ENCODE results near the gene SAMMSON. TPM values are rescaled to one million over a fixed set of nuclear protein-coding genes. Genes with fewer than 3 reads are reported as not detected.
A peak's percentile ranks its signal among the peaks of the same experiment; 100 is the strongest.

The SAMMSON gene
- polyA plus RNA-seq, 3 donors: not detected

GRCh38 chr3:70065696-70066253 is 66.2 kb downstream of the SAMMSON start:
- Mint-ChIP-seq H3K4me3 (no peak overlapping the region), H3K27me3 (ENCODE audit: low read depth in 3 of 3) (peaks cover 0 to 20% (median 7%) of the 10 kb centered on the region in 3 donors), H3K36me3 (no peaks in the 10 kb centered on the region), H3K4me1 (no peaks in the 10 kb centered on the region), H3K27ac (peak overlapping the region in 1 of 7 donors; percentile 20), H3K9me3 (no peaks in the 10 kb centered on the region)
- Histone ChIP-seq H3K27ac (ENCODE audit: low read depth in 1 of 2, low read length in 2 of 2) (no peak overlapping the region), H3K27me3 (ENCODE audit: control insufficient read depth in 2 of 2, insufficient read depth in 2 of 2, low read length in 2 of 2) (peaks cover 21 to 35% of the 10 kb centered on the region in 2 donors), H3K4me1 (ENCODE audit: control insufficient read depth in 1 of 2, insufficient read depth in 2 of 2, low read length in 2 of 2) (no peaks in the 10 kb centered on the region), H3K79me2 (ENCODE audit: insufficient read depth, low read length) (no peaks in the 10 kb centered on the region), H4K20me1 (ENCODE audit: insufficient read depth, low read length) (no peaks in the 10 kb centered on the region), H3K9ac (ENCODE audit: insufficient read depth, low read length, poor library complexity, severe bottlenecking) (no peak overlapping the region), H3K4me2 (replicated peaks; ENCODE audit: extremely low read depth, low read length, poor library complexity, severe bottlenecking) (no peak overlapping the region), H2AFZ (ENCODE audit: insufficient read depth, low read depth, low read length, poor library complexity, severe bottlenecking) (no peak overlapping the region), H3K4me3 (replicated peaks in 1 of 3; ENCODE audit: low read depth in 2 of 3, low read length in 3 of 3) (no peak overlapping the region), H3K36me3 (replicated peaks in 1 of 2; ENCODE audit: control insufficient read depth in 1 of 2, insufficient read depth in 2 of 2, low read length in 2 of 2) (no peaks in the 10 kb centered on the region), H3K9me3 (replicated peaks in 1 of 2; ENCODE audit: control insufficient read depth in 1 of 2, insufficient read depth in 1 of 2, low read length in 2 of 2) (no peaks in the 10 kb centered on the region)
- 58% methylated on average over 2 of the region's 7 CpGs for WGBS (ENCODE audit: insufficient coverage)
- TF ChIP-seq CTCF (IDR thresholded peaks at IDR 0.05): no peak
- no peak for DNase-seq
- intact Hi-C loops (cut with micrococcal nuclease): no loop called here

GRCh38 chr3:70067860-70068521 is 68.5 kb downstream of the SAMMSON start:
- intact Hi-C loops (cut with micrococcal nuclease): no loop called here
- peaks cover 41 to 55% of the 10 kb centered on the region in 2 donors for H3K27me3 ChIP-seq (ENCODE audit: control insufficient read depth in 2 of 2, insufficient read depth in 2 of 2, low read length in 2 of 2)

More at GRCh38 chr3:70067860-70068521, 68.5 kb downstream of the SAMMSON start:
- H3K27ac Mint-ChIP-seq: no peak overlapping the region
- Histone ChIP-seq H3K9me3 (replicated peaks in 1 of 2; ENCODE audit: control insufficient read depth in 1 of 2, insufficient read depth in 1 of 2, low read length in 2 of 2) (no peaks in the 10 kb centered on the region), H2AFZ (ENCODE audit: insufficient read depth, low read depth, low read length, poor library complexity, severe bottlenecking) (no peak overlapping the region), H3K4me3 (replicated peaks in 1 of 3; ENCODE audit: low read depth in 2 of 3, low read length in 3 of 3) (no peak overlapping the region), H3K79me2 (ENCODE audit: insufficient read depth, low read length) (no peaks in the 10 kb centered on the region), H4K20me1 (ENCODE audit: insufficient read depth, low read length) (no peaks in the 10 kb centered on the region), H3K9ac (ENCODE audit: insufficient read depth, low read length, poor library complexity, severe bottlenecking) (no peak overlapping the region), H3K4me1 (ENCODE audit: control insufficient read depth in 1 of 2, insufficient read depth in 2 of 2, low read length in 2 of 2) (no peaks in the 10 kb centered on the region), H3K36me3 (replicated peaks in 1 of 2; ENCODE audit: control insufficient read depth in 1 of 2, insufficient read depth in 2 of 2, low read length in 2 of 2) (no peaks in the 10 kb centered on the region), H3K4me2 (replicated peaks; ENCODE audit: extremely low read depth, low read length, poor library complexity, severe bottlenecking) (no peak overlapping the region), H3K27ac (ENCODE audit: low read depth in 1 of 2, low read length in 2 of 2) (no peak overlapping the region)
- DNase-seq: no peak
- peaks cover 20 to 38% (median 23%) of the 10 kb centered on the region in 3 donors for H3K27me3 Mint-ChIP-seq (ENCODE audit: low read depth in 3 of 3)
- no peak for TF ChIP-seq CTCF (IDR thresholded peaks at IDR 0.05)
- H3K9me3 Mint-ChIP-seq: peaks cover 0 to 4% (median 0%) of the 10 kb centered on the region in 7 donors
- H3K4me3 Mint-ChIP-seq: peak overlapping the region in 1 of 2 donors; percentile 28
- WGBS (ENCODE audit: insufficient coverage): no CpG with 5 or more reads among the region's 7 CpGs
- H3K4me1 Mint-ChIP-seq: peaks cover 3% of the 10 kb centered on the region
- H3K36me3 Mint-ChIP-seq: no peaks in the 10 kb centered on the region
